ENCODE data around the gene GJA3. TPM values are rescaled to one million over a fixed set of nuclear protein-coding genes. Genes with fewer than 3 reads are reported as not detected.

Gene GJA3
- total RNA-seq, 1 donor, result under 0.01 TPM

- Histone ChIP-seq H3K9me3 (ENCODE audit: low read depth, low read length) (no peaks in the 10 kb centered on the region), H2AFZ (ENCODE audit: low read length) (no peak overlapping the region), H3K4me1 (ENCODE audit: insufficient read depth, low read length) (no peaks in the 10 kb centered on the region), H3K27ac (ENCODE audit: low read depth, low read length) (no peak overlapping the region), H3K4me2 (ENCODE audit: insufficient read depth, low read length) (no peak overlapping the region), H3K27me3 (ENCODE audit: insufficient read depth, low read length) (peaks cover 71% of the 10 kb centered on the region), H4K20me1 (ENCODE audit: insufficient read depth, low read length) (no peaks in the 10 kb centered on the region), H3K4me3 (ENCODE audit: insufficient read depth, low read length) (no peak overlapping the region), H3K36me3 (ENCODE audit: insufficient read depth, low read length) (no peaks in the 10 kb centered on the region), H3K79me2 (ENCODE audit: insufficient read depth, low read length) (no peaks in the 10 kb centered on the region)
- no peak for DNase-seq (ENCODE audit: insufficient read length, low spot score, missing footprints)
- no peak for TF ChIP-seq CTCF (IDR thresholded peaks at IDR 0.05; ENCODE audit: extremely low read depth, low read depth, low read length)
Observed at GRCh38 chr13:20181188-20181587, 20.3 kb upstream of the GJA3 start.

- Histone ChIP-seq H3K36me3 (ENCODE audit: insufficient read depth, low read length) (no peaks in the 10 kb centered on the region), H2AFZ (ENCODE audit: low read length) (no peak overlapping the region), H3K9me3 (ENCODE audit: low read depth, low read length) (no peaks in the 10 kb centered on the region), H3K27ac (ENCODE audit: low read depth, low read length) (no peak overlapping the region), H4K20me1 (ENCODE audit: insufficient read depth, low read length) (no peaks in the 10 kb centered on the region), H3K4me3 (ENCODE audit: insufficient read depth, low read length) (no peak overlapping the region), H3K4me1 (ENCODE audit: insufficient read depth, low read length) (peaks cover 10% of the 10 kb centered on the region), H3K27me3 (ENCODE audit: insufficient read depth, low read length) (peaks cover 59% of the 10 kb centered on the region), H3K79me2 (ENCODE audit: insufficient read depth, low read length) (no peaks in the 10 kb centered on the region), H3K4me2 (ENCODE audit: insufficient read depth, low read length) (no peak overlapping the region)
- no peak for DNase-seq (ENCODE audit: insufficient read length, low spot score, missing footprints)
- no peak for TF ChIP-seq CTCF (IDR thresholded peaks at IDR 0.05; ENCODE audit: extremely low read depth, low read depth, low read length)
Observed at GRCh38 chr13:20178156-20178555, 17.3 kb upstream of the GJA3 start.

GRCh38 chr13:20177049-20177831 is 16.4 kb upstream of the GJA3 start:
- no peak for DNase-seq (ENCODE audit: insufficient read length, low spot score, missing footprints)
- no peaks in the 10 kb centered on the region for H4K20me1 ChIP-seq (ENCODE audit: insufficient read depth, low read length)
- H2AFZ ChIP-seq (ENCODE audit: low read length), result peak overlapping the region; percentile 13
- no peaks in the 10 kb centered on the region for H3K36me3 ChIP-seq (ENCODE audit: insufficient read depth, low read length)
- H3K27me3 ChIP-seq (ENCODE audit: insufficient read depth, low read length), result peaks cover 57% of the 10 kb centered on the region
- H3K79me2 ChIP-seq (ENCODE audit: insufficient read depth, low read length), result no peaks in the 10 kb centered on the region
- no peak overlapping the region for H3K27ac ChIP-seq (ENCODE audit: low read depth, low read length)
- peak overlapping the region; percentile 28 for H3K4me2 ChIP-seq (ENCODE audit: insufficient read depth, low read length)
- no peaks in the 10 kb centered on the region for H3K9me3 ChIP-seq (ENCODE audit: low read depth, low read length)
- peak overlapping the region; percentile 41 for H3K4me3 ChIP-seq (ENCODE audit: insufficient read depth, low read length)
- H3K4me1 ChIP-seq (ENCODE audit: insufficient read depth, low read length), result peaks cover 10% of the 10 kb centered on the region
- TF ChIP-seq CTCF (IDR thresholded peaks at IDR 0.05; ENCODE audit: extremely low read depth, low read depth, low read length), result no peak

- TF ChIP-seq CTCF (IDR thresholded peaks at IDR 0.05; ENCODE audit: extremely low read depth, low read depth, low read length), result no peak
- no peaks in the 10 kb centered on the region for H3K36me3 ChIP-seq (ENCODE audit: insufficient read depth, low read length)
- DNase-seq (ENCODE audit: insufficient read length, low spot score, missing footprints), result no peak
- H3K27ac ChIP-seq (ENCODE audit: low read depth, low read length), result no peak overlapping the region
- no peak overlapping the region for H3K4me3 ChIP-seq (ENCODE audit: insufficient read depth, low read length)
- H3K4me1 ChIP-seq (ENCODE audit: insufficient read depth, low read length), result peaks cover 10% of the 10 kb centered on the region
- no peak overlapping the region for H3K4me2 ChIP-seq (ENCODE audit: insufficient read depth, low read length)
- H4K20me1 ChIP-seq (ENCODE audit: insufficient read depth, low read length), result no peaks in the 10 kb centered on the region
- H3K79me2 ChIP-seq (ENCODE audit: insufficient read depth, low read length), result no peaks in the 10 kb centered on the region
- H3K27me3 ChIP-seq (ENCODE audit: insufficient read depth, low read length), result peaks cover 50% of the 10 kb centered on the region
- H2AFZ ChIP-seq (ENCODE audit: low read length), result no peak overlapping the region
- no peaks in the 10 kb centered on the region for H3K9me3 ChIP-seq (ENCODE audit: low read depth, low read length)
Observed at GRCh38 chr13:20175907-20176652, 15.2 kb upstream of the GJA3 start.
